ENCODE measurements around the gene FBXL16.

GRCh38 chr16:693364-693763 lies 12.2 kb downstream of the FBXL16 start:
- no peak for TF ChIP-seq ZBTB1 (tag by site-specific recombination; IDR thresholded peaks at IDR 0.05)
- no peak for TF ChIP-seq ZNF184 (tag by site-specific recombination; IDR thresholded peaks at IDR 0.05)

Measured in HEK293 (cell line).